ENCODE measurements around the gene PRSS12.
"Not testable (repeated sequence)": the region's sequence is repeated elsewhere in the genome, so short reads cannot be mapped to it uniquely, and the experiment has no call there.

The PRSS12 gene

GRCh38 chr4:118352843-118353533 is at the start of gene PRSS12:
Gene PRSS12 (minus strand): TSS chr4:118353003. CDS start chr4:118352720, 283 bp downstream.
- no peak for DNase-seq

GRCh38 chr4:118400356-118400755 is 47.6 kb upstream of the PRSS12 start:
- no peak for DNase-seq

DNA sequence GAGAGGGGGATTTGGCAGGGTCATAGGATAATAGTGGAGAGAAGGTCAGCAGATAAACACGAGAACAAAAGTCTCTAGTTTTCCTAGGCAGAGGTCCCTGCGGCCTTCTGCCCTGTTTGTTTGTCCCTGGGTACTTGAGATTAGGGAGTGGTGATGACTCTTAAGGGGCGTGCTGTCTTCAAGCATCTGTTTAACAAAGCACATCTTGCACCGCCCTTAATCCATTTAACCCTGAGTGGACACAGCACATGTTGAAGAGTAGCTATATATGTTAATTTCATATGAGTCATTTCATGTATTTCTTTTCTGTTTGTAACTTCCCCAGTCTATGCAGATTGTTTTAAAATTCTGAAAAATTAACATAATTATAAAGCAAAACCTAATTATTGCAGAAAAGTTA is 47.1 kb upstream of the PRSS12 start:
- not testable (repeated sequence) for DNase-seq

GRCh38 chr4:118398226-118399090 is 45.7 kb upstream of the PRSS12 start:
- no peak for DNase-seq

DNA sequence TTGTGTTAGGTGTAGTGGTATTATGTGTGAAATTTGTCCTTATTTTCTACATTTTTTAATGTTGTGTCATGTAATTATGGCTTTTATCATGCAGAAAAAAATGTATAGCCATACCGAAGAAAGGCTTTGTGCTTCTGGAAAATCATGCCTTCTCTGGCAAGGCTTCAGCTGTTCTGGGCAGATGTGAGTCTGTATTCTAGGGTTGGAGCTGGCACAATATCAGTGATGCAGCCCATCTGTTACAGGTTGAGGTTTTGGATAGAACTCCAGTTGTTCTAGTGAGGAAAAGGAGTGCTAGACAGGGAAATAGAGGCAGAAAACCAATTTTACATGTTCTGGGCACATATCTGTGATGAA is 44.8 kb upstream of the PRSS12 start:
- DNase-seq: no peak

DNA sequence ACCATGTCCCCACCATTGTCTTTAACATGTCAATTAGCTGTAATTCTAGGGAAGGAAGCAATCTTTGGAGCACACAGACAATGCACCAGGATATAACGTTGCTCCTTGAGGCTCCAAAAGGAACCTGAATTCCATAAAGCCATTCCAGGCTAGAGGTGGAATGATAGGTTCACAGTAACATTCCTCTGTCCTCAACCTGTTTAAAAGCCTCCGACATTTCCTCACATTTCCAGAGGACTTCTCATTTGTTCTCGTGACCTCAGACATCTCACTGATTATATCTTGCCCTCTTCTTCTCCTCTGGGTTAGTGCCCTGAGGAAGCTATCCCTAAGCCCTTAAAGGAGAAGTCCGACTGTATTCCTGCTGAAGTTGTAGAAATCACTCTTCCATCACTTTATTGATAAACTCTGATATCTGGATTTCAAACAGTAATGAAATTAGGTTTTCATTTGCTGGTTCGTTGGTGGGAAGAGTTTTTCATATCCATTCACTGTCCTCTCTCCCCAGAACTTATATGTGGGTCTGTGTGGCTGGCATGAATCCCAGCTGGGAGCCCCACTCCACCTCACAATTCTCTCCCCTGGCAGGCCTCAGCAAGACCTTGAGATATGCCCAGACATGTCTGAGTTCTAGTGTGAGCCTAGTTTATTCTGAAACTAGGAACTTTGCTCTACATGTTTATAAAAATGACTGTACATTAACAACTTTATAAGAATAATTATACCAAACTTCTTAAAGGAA is 44.2 kb upstream of the PRSS12 start:
- no peak for DNase-seq

DNA sequence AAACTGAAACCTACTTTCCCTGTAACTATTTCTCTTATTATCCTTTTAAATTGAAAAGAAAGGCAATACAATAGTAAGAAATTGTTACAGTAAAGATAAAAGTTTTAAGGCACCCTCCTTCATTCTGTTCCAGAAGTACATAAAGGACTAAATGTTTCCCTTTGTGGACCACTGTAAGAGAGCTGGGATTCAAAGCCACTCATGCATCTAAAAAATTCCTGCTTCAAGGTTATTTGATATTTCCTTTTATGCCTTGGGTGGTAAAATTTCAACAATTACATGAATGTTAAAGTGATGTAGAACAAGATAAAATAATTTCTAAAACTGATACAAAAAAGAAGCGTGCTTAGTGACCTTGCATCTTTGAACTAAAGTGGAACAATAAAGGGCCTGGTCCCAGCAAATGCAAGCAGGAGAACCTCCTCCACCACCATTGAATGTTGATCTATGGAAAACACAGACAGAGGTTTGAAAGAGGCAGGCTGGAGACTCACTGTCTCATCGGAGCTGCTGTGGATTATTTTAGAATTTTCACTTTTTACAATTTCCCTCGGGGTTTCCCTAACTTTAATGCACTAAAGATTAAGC is 42.3 kb upstream of the PRSS12 start:
- no peak for DNase-seq

- not testable (repeated sequence) for DNase-seq
Measured at GRCh38 chr4:118392509-118392908, 39.7 kb upstream of the PRSS12 start.

DNA sequence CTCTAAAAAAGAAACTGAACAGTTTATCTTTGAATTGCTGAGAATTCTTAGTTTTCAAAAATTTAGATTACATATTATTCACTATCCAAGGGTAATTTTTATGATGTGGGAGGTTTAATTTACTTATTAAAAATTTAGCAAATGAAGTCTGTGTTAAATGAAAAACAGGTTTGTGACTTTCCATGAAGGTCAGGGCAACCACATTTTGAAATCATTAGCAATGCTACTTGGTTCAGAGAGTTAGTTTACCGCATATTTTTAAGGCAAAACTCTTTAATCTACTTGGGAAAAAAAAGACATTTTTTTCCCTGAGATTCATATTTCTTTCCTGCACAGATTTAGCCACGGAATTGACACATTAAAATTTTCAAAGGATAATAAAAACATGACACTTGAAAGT is 37.3 kb upstream of the PRSS12 start:
- no peak for DNase-seq

- no peak for DNase-seq
Measured at GRCh38 chr4:118389721-118390120, 36.9 kb upstream of the PRSS12 start.

DNA sequence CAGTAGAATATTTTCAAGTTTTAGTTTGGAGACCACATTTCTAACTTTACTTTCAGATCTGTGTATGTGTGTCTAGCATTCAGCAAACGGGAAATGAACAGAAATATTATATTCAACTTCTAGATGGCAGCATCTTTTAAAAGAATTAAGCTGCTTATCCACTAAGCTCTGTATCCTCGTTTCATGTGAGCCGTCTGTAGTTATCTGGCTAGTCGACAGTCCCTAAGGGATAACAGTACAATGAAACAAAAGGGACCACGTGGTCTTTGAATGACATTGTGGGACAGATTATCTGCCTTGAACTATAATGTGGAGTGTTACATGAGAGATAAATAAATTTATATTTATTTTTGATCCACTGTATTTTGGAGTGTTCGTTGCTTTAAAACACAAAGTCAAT is 35.8 kb upstream of the PRSS12 start:
- DNase-seq: no peak

DNA sequence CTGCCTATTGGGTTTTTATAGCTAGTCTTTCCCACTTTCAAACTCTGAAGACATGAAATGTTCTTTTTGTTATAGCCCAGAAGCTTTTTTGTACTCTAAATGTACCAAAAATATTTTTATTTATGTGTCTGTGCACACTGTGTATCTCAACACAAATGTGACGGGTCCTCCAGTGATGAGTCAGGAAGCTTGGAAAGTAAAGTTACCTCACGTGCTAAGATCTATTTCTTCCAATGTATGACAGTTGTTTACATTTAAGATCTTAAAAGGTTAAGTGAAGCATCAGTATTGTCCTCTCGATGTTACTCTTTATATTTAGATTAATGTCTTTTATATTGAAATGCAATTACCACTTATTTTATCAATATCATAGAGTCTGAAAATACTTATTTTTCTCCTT is 29.1 kb upstream of the PRSS12 start:
- no peak for DNase-seq

- DNase-seq: no peak
Measured at GRCh38 chr4:118373614-118374255, 20.9 kb upstream of the PRSS12 start.

DNA sequence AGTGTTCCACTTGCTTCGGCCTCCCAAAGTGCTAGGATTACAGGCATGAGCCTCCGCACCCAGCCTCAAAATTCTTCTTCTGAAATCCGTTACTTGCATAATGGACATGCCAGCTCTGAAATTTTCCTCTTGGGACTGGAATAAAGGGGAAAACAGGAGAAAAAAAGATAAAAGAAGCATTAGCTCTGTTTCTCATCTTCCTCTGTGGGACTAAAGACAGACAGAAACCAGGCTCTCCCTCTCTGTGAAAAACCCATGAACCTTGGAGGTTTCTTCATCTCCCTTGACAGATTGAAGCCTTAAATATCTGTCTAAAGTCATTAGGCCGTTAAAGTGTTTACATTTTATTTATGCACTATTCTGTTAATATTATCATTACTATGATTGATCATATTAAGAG is 19.4 kb upstream of the PRSS12 start:
- DNase-seq: no peak

GRCh38 chr4:118369231-118369630 is 16.4 kb upstream of the PRSS12 start:
- no peak for DNase-seq

DNA sequence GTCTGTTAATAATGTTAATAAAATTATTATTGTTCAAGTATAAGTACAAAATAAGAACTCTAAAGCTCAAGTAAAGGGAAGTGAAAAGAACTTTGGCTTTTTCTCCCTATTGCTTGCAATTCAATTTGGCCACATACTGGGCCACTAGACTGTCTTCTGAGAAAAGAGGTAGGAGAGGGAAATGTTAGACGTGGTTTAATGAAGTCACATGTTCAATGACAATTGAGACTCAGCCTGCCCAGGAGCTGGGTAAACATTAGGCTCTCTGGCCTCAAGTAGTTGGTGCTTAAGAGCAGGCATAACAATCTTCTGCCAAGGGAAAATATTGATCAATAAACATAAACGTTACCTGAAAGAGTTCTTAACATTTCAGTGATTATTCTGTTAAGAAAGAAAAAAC is 15.1 kb upstream of the PRSS12 start:
- DNase-seq: no peak

GRCh38 chr4:118367361-118367760 is 14.6 kb upstream of the PRSS12 start:
- no peak for DNase-seq

GRCh38 chr4:118363166-118363565 is 10.4 kb upstream of the PRSS12 start:
- DNase-seq: no peak

GRCh38 chr4:118361192-118361591 is 8.4 kb upstream of the PRSS12 start:
- DNase-seq: no peak

- no peak for DNase-seq
Measured at GRCh38 chr4:118360106-118360505, 7.3 kb upstream of the PRSS12 start.

- no peak for DNase-seq
Measured at GRCh38 chr4:118357601-118358000, 4.8 kb upstream of the PRSS12 start.

- DNase-seq: no peak
Measured at GRCh38 chr4:118356731-118357130, 3.9 kb upstream of the PRSS12 start.

DNA sequence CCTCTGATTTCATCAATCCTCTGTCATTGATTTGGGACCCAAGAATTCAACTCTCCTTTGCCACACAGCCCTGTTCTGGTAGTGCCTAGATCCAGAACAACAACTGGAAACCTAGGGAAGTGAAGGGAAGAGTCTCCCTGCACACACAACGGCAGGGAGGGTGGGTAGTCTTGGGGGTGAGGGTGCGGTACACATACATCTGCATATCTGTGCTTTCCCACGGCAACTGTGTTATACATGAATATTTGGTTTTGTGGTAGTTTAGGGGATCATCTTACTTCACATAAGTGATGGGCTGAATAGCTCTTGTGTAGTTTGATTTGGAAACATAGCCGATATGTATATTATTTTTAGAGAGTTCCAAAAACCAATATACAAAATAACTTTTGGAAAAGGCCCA is 3.3 kb upstream of the PRSS12 start:
- DNase-seq: no peak

Measured in SHP77 (cell line).